ENCODE results near the gene FCN3. TPM values are rescaled to one million over a fixed set of nuclear protein-coding genes. Genes with fewer than 3 reads are reported as not detected.

Gene FCN3
- total and polyA plus RNA-seq, 2 of the 4 experiments (the other 2 are of a cell fraction) = not detected

DNA sequence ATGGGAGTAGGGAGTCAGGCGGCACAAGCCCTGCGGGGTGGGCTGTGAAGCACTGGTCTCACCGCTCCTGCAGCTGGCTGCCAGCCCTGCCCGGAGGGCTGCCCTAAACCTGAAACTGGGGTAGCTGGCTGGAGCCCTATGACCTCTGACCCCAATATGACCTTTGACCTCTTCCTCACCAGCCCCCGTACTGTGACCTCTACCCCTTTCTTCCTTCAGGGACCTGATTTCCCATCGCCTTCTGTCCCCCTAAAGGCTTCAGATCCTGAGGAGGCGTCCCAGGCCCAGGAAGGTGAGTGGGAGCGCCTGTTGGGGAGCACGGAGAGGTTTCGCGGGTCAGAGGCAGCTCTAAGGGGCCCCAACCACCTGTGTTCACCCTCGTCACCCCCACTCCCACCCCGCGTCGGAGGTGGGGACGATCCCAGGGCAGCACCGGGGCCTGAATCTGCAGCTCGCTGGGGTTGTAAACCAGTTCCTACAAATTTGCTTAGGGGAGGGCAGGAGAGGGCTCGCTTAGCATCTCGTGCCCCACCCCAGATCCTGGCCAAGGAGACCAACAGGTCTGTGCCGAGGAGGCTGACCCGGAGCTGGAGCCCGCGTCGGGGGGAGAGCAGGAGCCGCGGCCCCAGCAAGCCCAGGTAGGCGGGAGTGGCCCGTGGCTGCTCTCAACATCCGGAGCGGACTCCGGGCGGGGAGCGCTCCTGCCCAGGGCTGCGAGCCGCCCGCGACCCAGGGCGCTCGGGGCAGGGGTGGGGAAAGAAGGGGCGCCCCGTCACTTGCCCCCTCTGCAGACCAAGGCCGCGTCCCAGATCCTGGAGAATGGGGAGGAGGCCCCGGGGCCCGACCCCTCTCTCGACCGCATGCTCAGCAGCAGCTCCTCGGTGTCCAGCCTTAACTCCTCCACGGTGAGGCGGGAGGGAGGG is 25.5 kb downstream of the FCN3 start:
- in situ Hi-C loops (cut with MboI; ENCODE audit: low sequenced_read_pairs) = no loop called here
- Histone ChIP-seq H2BK5ac (ENCODE audit: low read depth, low read length, poor library complexity, severe bottlenecking) (no peak overlapping the region), H3K4me3 (ENCODE audit: insufficient read depth, low read depth, low read length) (peak overlapping the region; percentile 48), H2BK20ac (ENCODE audit: low read depth, low read length) (no peak overlapping the region), H3K23ac (ENCODE audit: low read depth, low read length) (no peak overlapping the region), H3K14ac (replicated peaks; ENCODE audit: low read depth, low read length) (no peak overlapping the region), H3K9ac (ENCODE audit: low read depth, low read length) (no peak overlapping the region), H4K91ac (ENCODE audit: insufficient read depth, low read depth, low read length) (no peak overlapping the region), H2AK9ac (replicated peaks; ENCODE audit: low read depth, low read length, poor library complexity) (peak overlapping the region; percentile 89), H2AFZ (replicated peaks; ENCODE audit: low read length, poor library complexity) (peak overlapping the region; percentile 95), H4K20me1 (ENCODE audit: insufficient read depth, low read length) (no peaks in the 10 kb centered on the region), H2AK5ac (ENCODE audit: low read depth, low read length) (no peak overlapping the region; the same call in 1 of the 2 replicates), H2BK120ac (ENCODE audit: low read depth, low read length) (no peak overlapping the region), H4K5ac (ENCODE audit: low read depth, low read length) (no peak overlapping the region), H3K79me1 (ENCODE audit: low read depth in 1 of 2, low read length in 2 of 2) (no peaks in the 10 kb centered on the region), H3K4me1 (ENCODE audit: control insufficient read depth, insufficient read depth, low read length) (peaks cover 6% of the 10 kb centered on the region; the same call in 1 of the 2 replicates), H3K27me3 (ENCODE audit: control insufficient read depth, insufficient read depth, low read length) (no peaks in the 10 kb centered on the region; the same call in 1 of the 2 replicates), H3K9me3 (ENCODE audit: control insufficient read depth, insufficient read depth, low read length) (no peaks in the 10 kb centered on the region), H3K4me2 (ENCODE audit: low read depth, low read length) (peak overlapping the region; percentile 75), H3K36me3 (ENCODE audit: control insufficient read depth, insufficient read depth, low read length) (no peaks in the 10 kb centered on the region; the same call in 1 of the 2 replicates), H4K8ac (ENCODE audit: low read depth in 2 of 2, low read length in 2 of 2) (peak overlapping the region in 1 of 2 experiments; percentile 72; a peak in 1 of 4 replicates), H3K9me1 (ENCODE audit: insufficient read depth, low read length) (no peaks in the 10 kb centered on the region; the same call in 1 of the 2 replicates), H3K56ac (ENCODE audit: extremely low read depth, insufficient read depth, low read length) (no peak overlapping the region), H2BK15ac (ENCODE audit: low read depth, low read length) (no peak overlapping the region), H3K4ac (ENCODE audit: low read depth, low read length) (peak overlapping the region; percentile 43; the same call in 1 of the 2 replicates), H3K18ac (ENCODE audit: low read depth, low read length) (no peak overlapping the region), H3K27ac (ENCODE audit: insufficient read depth, low read length) (no peak overlapping the region)
- intact Hi-C loops (cut with micrococcal nuclease) = no loop called here
- ATAC-seq (ENCODE audit: low read depth) (peak; percentile 64), DNase-seq (no peak)
- TF ChIP-seq RCOR1 (IDR thresholded peaks at IDR 0.05; ENCODE audit: insufficient replicate concordance, low read length) = no peak
- no peak for TF ChIP-seq MAFK (IDR thresholded peaks at IDR 0.05; ENCODE audit: low read depth, low read length)
- TF ChIP-seq MAZ (IDR thresholded peaks at IDR 0.05; ENCODE audit: borderline replicate concordance, low read depth, low read length) = no peak
- TF ChIP-seq, protein P1, sequence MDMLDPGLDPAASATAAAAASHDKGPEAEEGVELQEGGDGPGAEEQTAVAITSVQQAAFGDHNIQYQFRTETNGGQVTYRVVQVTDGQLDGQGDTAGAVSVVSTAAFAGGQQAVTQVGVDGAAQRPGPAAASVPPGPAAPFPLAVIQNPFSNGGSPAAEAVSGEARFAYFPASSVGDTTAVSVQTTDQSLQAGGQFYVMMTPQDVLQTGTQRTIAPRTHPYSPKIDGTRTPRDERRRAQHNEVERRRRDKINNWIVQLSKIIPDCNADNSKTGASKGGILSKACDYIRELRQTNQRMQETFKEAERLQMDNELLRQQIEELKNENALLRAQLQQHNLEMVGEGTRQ (IDR thresholded peaks at IDR 0.05; ENCODE audit: low read depth, low read length) = no peak
- TF ChIP-seq RFX5 (IDR thresholded peaks at IDR 0.05; ENCODE audit: low read depth, low read length) = no peak
- no peak for TF ChIP-seq CEBPB (IDR thresholded peaks at IDR 0.05; ENCODE audit: low read depth, low read length)
- TF ChIP-seq NFE2L2 (IDR thresholded peaks at IDR 0.05; ENCODE audit: low read depth, low read length) = no peak
- TF ChIP-seq SMC3 (IDR thresholded peaks at IDR 0.05; ENCODE audit: low read depth, low read length) = no peak
- no peak for TF ChIP-seq RAD21 (IDR thresholded peaks at IDR 0.05; ENCODE audit: low read length)
- no peak for TF ChIP-seq POLR2A (IDR thresholded peaks at IDR 0.05; ENCODE audit: low read depth, low read length)
- no peak for TF ChIP-seq MXI1 (IDR thresholded peaks at IDR 0.05; ENCODE audit: borderline replicate concordance, low read depth, low read length)
- no peak for TF ChIP-seq CHD1 (IDR thresholded peaks at IDR 0.05; ENCODE audit: low read depth, low read length)
- BruUV-seq (replicated peaks) = no TSS peak
- 20% methylated on average over 15 of the region's 51 CpGs; no CpG with 5 or more reads in 1 of the 2 experiments for WGBS, 2 experiments (ENCODE audit: extremely low coverage in 2 of 2, insufficient read length in 1 of 2)
- POLR2A ChIA-PET (ENCODE audit: unreplicated experiment) = no interaction called here
- dilution Hi-C loops (cut with HindIII; ENCODE audit: low sequenced_read_pairs, unreplicated experiment) = no loop called here
- CTCF ChIA-PET = interaction anchor here (0.6 to 1.0 kb wide), 2 partner anchors 46 to 876 kb away, joined by 3 to 7 read pairs; no protein-coding TSS in a partner anchor
